ENCODE measurements around the gene ARID2.

The ARID2 gene

DNA sequence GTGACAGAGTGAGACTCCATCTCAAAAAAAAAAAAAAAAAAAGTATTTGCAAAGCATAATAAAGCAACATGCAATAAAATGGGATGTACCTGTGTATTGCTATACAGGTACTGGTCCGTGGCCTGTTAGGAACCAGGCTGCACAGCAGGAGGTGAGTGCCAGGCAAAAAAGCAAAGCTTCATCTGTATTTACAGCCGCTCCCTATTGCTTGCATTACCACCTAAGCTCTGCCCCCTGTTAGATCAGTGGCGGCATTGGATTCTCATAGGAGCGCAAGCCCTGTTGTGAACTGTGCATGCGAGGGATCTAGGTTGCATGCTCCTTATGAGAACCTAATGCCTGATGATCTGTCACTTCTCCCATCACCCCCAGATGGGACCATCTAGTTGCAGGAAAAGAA, 147.6 kb downstream of the ARID2 start:
- DNase-seq: no peak

DNA sequence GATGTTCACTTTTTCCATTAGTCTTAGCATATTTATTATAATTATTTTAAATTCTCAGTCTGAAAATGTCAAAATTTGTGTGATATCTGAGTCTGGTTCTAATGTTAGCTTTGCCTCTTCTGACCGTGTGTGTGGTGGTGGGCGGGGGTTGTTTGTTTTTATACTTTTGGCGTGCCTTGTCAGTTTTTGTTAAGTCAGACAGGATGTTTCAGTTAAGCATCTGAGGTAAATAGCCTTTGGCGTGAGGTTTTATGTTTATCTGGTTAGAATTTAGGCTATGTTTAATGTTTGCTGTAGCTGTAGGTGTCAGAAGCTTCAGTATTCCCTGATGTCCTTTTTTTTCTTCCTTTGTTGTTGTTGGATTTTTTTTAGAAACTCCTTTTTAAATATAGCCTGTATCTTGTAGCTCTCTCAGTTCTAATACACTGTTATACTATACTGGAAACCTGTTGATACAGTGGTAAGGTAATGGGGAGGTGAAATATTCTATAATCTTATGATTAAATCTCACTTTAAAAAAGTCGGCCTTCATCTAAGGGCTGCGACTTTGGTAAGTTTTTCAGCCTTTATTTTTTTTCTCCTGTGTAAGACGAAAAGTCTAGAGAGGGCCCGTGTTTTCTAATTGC, 149.2 kb downstream of the ARID2 start:
- DNase-seq: no peak

DNA sequence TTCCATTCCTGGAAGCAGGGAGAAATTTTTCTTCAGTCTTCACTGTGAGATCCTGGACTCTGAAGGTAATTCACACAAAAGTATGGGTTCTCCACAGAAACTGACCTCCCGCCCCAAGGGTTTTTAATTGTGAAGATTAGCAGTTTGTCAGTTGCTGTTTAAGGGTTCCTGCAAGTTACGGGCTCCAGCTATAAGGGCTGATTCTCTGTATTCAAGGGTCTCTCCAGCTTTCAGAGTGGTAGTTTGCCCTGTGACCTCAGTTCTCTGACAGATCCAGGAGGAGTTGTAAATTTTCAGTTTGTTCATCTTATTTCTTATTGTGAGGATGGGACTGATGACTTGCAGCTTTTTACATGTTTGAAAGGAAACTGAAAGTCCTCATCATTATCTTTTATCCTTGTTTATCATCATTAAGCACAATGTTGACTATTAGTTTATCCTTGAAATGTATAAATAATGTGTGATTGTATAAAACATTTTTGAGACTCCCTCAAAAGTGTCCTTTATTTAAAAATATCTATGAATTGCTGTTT, 149.9 kb downstream of the ARID2 start:
- no peak for DNase-seq

DNA sequence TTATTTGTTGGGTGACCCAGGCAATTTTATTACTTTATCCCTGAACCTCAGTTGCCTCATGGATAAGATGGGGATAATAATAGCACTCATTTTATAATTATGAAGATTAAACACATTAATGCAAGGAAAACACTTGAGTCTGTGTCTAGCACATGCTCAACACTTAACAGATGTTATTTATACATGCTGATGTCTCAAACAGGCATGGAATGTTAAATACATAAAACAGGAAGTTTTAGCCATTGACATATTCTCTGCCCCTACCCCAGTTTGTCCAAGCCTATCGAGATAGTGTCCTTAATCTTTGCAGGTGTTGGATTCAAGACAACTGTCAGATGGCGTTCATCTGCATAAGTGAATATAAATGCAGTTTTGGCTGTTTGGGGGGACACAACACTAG, 151.0 kb downstream of the ARID2 start:
- no peak for DNase-seq

DNA sequence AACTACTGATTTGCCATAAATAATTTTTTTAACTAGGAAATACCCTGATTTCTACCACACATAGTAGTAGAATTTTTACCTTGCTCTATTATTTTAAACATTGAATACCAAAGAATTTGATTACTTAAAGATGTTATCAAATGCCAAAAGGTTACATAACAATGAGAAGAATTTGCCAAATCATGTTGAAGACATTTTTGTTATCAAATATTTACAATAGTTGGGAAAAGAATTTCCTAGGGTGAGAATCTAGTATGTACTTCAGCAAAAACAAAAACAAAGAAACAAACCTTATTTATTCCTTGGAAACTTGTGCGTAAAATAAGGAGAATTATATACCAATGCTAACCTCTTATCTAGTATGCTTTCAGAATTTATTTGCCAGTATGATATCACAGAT, 153.7 kb downstream of the ARID2 start:
- no peak for DNase-seq

DNA sequence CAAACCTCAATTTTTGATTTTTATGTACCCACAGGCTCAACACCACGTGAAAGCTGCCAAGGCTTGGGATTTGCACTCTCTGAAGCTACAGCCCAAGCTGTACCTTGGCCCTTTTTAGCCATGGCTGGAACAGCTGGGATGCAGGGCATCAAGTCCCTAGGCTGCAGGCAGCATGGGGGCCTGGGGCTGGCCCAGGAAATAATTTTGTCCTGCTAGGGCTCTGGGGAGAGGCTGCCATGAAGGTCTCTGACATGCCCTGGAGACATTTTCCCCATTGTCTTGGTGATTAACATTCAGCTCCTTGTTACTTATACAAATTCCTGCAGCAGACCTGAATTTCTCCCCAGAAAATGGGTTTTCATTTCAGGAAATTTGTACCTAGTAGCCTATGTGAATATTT, 157.2 kb downstream of the ARID2 start:
- DNase-seq: no peak

DNA sequence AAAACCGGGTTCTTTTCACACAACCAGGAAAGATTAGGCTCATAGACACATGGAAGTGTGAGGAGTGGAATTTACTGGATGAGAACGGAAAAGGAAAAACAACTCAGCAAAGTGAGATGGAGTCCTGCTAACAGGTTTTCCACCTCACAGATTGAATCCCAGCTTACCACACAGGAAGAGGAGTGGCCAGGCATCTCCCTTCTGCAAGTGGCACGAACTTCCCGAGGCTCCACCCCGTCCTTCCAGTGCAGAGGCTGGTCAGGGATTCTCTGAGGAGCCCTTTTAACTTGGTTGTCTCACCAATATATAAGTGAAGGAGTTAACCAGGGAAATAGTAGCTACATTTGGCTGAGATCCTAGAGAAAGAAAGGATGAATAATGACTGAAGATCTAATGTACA, 158.0 kb downstream of the ARID2 start:
- DNase-seq: no peak

DNA sequence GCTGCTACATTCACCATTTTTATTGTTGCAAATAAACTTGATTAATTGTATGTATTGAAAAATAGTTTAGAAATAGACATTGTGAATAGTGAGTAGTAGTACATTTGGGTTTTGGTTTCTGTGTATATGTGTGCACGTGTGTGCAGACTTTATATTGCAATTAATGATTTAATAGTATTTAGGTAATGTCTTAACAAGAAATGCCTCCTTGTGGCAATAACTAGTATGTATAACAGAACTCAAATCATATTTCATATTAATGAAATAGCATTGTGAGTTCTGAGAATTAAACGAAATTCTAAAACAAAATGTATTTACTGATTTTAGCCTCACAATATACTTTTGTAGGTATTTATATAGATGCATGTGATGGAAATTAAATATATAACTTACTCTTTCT, 160.8 kb downstream of the ARID2 start:
- no peak for DNase-seq

DNA sequence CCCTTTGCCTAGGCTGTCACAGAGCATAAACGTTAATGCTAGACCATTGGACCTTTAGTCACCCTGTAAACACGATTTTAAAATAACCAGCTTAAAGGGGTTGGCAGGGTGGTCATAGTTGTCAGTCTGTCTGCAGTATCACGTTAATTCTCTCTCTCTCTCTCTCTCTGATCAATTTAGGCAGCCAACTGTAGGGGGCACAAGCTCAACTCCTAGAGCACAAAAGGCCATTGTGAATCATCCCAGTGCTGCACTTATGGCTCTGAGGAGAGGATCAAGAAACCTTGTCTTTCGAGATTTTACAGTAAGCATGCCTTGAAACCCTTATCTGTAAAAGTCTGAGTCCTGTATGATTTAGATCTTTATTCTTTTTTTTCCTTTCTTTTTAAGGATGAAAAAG, 163.7 kb downstream of the ARID2 start:
- peak; percentile 3 to 12 for DNase-seq

DNA sequence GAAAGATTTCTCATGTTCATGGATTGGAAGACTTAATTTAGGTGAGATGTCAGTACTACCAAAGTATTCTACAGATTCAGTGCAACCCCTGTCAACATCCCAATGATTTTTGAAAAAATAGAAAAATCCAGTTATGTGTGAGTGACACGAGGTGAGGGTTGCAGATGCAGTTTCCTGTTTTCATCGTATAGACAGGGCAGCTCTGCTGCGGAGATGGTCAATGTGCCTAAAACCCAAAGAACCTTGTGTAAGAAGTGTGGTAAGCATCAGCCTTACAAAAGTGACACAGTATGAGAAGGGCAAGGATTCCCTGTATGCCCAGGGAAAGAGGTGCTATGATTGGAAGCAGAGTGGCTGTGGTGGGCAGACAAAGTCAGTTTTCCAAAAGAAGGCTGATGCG, 166.5 kb downstream of the ARID2 start:
- no peak for DNase-seq

DNA sequence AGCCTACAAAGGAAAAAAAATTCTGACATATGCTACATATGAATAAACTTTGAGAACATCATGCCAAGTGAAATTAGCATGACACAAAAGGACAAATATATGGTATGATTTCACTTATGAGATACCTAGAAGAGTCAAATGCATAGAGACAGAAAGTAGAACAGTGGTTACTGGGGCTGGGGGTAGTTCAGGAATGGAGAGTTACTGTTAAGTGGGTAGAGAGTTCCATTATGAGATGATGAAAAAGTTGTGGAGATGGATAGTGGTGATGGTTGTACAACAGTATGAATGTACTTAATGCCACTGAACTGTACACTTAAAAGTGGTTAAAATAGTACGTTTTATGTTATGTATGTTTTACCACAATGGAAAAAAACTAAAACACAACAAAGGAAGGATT, 168.6 kb downstream of the ARID2 start:
- DNase-seq: no peak

DNA sequence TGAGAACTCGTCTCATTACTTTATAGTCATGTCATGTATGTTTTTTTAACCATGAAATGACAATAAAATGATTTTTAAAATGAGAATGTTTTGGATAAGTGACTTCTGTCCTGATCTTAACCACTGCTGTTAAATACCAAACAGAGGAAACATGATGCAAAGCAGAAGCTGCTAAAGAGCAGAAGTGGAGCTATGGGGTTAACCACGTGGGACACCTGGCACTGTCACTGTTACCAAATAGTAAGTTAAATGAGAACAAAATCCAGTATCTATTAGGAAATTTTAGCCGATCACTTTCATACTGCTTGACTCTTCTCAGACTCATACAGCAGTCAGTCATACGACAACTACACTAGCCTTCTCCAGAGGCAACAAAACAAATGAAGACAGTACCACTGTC, 178.4 kb downstream of the ARID2 start:
- DNase-seq: no peak

DNA sequence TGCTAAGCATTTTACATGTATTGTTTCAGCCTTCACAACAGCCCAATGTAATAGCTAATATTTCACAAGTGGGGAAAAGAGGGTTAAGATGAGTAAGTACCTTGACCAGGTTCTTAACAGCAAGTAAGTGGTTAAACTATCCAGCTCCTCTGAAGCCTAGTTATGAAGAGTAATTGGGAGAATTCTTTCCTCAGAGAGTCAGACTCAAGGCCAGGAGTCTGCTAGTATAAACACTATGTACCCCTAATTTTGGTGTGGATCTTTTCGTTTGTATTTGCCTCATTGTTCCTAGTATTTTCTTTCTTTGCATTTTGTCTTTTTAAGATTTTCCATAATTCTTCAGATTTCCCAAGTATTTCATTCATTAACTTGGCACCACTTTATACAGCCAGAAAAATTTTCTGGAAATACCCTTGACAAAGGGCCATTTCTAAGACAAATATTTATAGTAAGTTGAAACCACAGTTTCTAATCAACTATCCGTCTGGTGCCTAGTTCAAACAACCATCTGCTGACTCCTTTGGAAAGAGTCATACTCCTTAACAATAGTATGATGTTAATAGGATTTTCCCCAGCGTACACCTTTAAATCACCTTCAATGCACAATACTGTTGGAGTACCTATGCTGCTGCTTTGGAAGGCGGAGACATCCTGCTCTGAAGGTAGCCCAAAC, 179.7 kb downstream of the ARID2 start:
- no peak for DNase-seq

DNA sequence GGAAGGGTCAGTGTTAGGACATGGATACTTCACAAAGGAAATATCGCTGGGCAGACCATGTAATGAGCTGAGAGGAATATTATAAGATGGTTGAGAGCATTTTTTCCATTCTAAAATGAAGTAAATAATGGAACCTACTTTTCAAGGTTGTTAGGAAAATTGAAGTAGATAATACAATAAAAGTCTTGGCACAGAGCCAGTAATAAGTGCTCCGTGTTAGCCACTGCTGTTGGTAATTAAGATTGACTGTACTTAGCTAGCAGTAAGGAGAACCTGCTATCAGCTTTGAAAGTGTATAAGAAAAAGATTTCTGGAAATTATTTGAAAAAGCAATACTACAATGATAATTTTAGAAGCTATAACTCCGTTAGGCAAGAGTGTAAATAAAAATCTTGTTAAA, 183.3 kb downstream of the ARID2 start:
- no peak for DNase-seq

DNA sequence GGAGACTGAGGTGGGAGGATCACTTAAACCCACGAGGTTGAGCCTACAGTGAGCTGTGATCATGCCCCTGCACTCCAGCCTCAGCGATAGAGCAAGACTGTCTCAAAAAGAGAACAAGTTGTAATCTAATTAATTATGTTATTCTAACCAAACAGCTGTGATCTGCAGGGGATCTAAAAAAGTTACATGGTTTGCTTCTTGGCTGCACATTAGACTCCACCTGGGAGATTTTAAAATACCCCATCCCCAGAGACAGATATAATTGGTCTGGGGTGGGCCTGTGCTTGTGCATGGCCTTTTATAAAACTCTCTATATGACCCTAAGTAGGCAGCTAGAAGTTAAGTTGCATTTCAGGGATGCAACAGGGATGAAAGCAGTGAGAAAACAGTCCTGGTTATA, 184.1 kb downstream of the ARID2 start:
- no peak for DNase-seq

DNA sequence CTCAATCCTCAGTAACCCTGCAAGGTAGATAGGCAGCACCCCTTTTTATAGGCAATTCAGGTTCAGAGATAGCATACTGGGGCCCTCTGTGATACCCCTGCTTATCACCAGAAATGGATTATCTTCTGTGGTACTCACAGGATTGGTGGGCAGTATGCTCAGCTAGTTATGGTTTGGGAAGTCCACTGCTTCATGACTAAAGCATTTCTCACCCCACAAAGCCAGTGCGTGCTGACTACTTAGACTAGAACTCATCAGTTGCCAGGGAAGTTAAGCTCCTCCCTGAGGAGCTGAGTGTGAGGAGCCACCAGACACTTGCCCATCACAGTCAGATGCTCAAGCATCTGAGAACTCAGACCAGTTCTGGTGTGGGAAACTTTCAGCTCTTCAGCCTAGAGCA, 184.6 kb downstream of the ARID2 start:
- DNase-seq: no peak

DNA sequence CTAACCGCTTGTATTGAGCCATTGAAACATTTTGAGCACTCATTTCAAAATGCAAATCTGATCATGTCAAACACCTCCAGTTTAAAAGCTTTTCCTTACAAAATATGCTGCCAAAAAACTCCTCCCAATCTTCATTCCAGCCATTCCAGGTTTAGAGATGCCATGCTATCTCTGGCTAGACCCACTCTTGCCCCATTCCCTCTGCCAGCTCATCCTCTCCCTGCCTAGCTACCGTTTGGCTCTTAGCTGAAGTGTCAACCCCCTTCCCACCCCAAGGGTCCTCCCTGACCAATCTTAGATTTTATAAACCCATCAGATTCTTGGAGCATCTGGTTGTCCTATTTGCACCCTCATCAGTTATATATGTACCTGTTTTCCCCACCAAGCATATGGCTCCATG, 185.9 kb downstream of the ARID2 start:
- no peak for DNase-seq

DNA sequence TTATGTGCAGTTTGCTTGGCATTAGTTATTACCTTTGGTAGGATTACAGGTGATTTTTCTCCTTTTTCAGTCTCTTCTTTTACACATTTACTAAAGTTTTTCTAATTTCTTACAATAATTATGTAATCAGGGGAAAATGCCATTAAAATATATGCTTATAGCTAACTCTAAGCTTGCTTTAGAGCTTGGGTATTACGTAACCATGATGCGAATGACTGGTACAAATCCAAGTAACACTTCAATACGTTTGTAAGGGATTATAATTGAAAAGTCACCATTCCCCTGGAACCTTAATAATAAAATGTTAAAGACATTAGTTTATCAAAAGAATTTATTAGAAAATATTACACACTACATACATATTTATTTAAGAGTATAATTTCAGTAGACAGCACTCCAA, 189.3 kb downstream of the ARID2 start:
- no peak for DNase-seq

DNA sequence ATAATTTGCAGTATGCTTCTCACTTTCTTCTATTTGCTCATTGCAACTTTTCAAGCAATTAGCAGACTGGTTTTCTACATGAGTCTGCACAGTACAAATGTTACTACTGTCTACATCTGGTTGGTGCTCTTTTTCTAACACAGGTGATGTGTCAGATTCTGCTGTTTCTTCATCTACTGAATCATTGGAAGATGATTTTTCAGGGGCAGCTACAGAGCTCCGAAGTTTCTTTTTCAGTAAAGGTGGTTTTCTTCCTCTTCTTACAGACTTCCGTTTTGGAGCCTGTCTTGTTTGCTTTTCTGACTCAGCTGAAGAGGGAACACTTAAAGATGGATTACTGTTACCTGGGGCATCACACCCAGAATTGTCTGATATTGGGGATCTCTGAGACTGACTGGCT, 198.8 kb downstream of the ARID2 start:
- DNase-seq: no peak

DNA sequence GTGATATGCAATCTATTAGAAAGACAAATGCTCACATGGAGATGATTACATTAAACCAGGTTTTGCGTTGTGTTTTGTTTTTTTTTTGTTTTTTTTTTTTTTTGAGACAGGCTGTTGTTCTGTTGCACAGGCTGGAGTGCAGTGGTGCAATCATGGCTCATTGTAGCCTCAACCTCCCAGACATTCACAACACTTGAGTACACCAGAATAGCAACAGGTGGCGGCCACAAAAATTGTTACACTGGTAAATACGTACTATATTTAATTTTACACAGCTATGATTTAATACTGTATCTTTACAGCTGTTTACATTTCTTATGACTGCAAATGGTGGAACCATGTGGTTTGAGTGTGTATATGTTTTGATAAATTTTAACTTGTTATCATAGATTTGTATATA, 200.9 kb downstream of the ARID2 start:
- no peak for DNase-seq

DNA sequence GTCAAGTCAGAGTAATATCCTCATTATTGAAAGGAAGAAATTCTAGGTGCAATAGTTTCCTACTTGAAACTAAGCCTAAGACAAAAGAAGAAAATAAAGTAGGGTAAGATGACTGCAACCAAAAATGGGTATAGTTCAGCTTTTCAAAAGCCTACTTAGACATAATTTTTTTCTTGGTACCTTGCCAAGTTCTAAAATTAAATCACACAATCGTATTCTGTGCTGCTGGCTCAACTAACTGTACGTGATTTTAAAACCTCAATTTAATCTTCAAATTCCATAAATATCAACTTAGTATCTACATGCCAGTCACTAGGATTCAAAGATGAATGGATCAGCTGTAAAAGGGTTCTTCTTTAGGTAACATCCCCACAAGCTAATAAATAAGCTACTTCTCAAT, 204.0 kb downstream of the ARID2 start:
- DNase-seq: no peak

DNA sequence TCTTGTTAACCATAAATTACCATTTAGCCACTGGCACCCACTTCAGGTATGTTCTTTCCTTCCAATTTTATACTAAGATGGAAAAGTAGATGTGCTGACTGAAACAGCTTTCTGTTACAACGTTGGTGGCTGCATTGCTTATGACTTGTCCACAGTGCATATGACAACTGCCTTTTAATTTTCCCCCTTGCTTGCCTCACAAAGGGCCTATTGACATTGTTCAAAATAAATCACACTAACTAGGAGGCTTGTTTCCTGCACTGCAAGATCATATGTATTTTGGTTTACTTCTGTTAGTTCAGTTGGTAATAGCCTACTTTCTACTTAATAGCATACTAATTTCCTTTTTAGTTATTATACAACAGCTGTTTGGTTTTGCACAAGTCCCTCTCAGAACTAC, 205.4 kb downstream of the ARID2 start:
- no peak for DNase-seq

DNA sequence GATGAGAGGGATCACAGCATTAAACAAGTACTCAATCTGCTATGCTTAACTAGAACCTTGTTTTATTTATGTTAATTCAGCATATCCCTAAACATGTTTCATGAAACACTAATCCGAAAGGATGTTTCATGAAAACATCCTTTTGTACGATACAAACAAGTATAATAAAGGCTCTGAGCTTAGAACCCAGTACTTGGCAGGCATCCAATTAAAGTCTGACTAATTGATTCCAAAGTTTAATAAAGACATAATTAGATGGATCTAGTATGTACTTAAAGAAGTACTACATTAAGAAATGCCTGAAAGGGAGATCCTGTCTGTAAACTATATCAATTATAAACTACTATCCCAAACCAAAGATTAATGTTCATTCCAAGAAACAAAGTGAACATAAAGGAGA, 209.1 kb downstream of the ARID2 start:
- no peak for DNase-seq

DNA sequence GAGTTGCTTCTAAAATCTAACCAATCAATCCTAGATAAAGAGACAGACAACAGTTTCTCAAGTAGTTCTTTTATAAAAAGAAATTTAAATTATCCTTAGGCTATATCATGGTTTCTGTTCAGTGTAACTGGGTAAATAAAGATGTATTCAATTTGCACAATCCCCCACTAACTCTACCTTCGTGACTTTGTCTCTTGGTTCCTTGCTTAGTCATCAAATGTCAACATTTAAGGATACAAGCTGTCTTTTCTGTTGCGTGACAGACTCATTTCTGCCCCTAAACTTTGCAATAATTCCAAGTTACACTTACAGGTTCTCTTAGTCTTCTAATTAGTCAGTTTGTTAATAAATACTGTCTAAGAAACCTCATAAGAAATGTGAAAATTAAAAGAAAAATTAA, 210.3 kb downstream of the ARID2 start:
- DNase-seq: no peak

DNA sequence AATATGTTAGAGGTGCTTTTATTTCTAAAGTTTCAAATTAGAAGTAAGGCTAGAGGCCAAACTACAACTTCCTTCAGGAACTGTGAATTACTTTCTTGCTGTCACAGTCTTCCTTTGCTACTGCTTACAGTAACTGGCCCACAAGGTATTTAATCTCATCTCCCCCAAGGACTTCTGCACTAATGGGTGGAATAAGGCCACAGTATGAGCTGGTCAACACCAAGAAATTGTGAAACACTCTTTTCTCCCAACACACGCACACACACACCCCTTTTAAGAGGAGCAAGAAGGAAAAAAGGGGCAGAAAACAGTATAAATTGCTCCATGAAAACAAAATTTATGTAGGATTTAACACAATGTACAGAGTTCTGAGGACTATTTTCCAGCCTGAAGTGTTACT, 215.3 kb downstream of the ARID2 start:
- no peak for DNase-seq

All from hippocampal formation (tissue), 2 donors.